Measurements from ENCODE around the gene CBX3. TPM values are rescaled to one million over a fixed set of nuclear protein-coding genes. Genes with fewer than 3 reads are reported as not detected.

CBX3 gene
- total and polyA plus RNA-seq, 2 experiments from 2014 or later, result 236 to 249 TPM

DNA sequence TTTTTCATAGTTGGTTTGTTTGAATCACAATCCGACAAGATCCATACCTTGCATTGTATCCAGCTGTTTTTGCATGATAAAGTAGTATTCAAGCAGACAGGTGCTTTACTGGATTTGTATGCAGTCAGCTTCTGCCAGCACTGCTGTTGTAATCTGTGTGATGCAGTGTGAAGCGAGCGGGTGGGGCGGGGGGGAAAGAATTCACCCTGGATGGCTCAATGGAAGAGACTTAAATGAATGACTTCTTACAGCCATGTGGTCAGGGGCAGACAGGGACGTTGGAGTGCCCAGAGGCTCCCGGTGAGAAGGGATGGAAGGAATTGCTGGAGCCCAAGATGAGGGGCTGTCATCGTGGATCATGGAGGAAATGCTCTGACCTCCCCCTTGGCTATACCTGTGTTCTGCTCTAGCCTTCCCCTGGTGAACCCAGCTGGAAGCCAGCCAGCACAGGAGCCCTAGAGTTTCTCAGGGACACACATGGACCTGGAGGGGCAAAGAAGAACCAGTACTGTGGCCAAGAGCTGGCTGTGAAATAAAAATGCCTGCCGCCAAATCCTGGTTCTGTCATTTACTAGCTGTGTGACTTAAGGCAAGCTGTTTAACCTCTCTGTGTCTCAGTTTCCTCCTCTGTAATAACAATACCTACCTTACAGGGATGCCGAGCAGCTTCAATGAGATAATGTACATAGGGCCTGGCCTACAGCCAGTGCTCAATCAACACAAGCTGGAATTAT is 35.4 kb upstream of the CBX3 start (continued):
- TF ChIP-seq ZNF114 (CRISPR knock-in tag; IDR thresholded peaks at IDR 0.05), result no peak
- TF ChIP-seq NANOG (IDR thresholded peaks at IDR 0.05; ENCODE audit: borderline replicate concordance), result no peak
- no peak for TF ChIP-seq STAT1 (IDR thresholded peaks at IDR 0.05; ENCODE audit: unreplicated experiment)
- TF ChIP-seq, protein P1, sequence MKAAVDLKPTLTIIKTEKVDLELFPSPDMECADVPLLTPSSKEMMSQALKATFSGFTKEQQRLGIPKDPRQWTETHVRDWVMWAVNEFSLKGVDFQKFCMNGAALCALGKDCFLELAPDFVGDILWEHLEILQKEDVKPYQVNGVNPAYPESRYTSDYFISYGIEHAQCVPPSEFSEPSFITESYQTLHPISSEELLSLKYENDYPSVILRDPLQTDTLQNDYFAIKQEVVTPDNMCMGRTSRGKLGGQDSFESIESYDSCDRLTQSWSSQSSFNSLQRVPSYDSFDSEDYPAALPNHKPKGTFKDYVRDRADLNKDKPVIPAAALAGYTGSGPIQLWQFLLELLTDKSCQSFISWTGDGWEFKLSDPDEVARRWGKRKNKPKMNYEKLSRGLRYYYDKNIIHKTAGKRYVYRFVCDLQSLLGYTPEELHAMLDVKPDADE (IDR thresholded peaks at IDR 0.05), result no peak

DNA sequence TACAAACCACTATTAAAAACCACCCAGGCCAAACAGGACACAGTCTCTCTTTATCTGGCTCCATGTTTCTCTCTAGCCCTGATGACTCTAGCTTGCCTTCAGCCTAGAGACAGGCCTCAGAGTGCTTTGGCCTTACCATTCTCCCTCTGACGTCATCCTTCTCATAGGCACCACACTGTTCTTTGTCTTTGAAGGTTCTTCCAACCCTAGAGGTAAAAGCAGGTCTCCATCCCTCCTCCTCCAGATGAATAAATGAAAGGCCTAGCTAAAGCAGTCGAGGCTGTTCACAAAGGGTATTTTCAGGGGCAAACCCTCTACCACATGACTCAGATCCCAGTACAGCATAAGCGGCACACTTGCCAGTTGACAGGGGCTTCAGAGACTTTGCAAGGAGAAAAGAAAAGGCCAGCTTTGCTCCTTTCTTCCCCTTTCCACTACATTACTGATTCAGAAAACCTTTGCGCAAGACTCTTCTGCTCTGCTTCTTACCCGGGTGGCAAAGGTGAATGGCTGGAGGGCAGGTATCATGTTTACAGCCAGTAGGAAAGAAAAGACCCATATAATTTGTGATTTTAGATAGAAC is 34.8 kb upstream of the CBX3 start:
- H3K36me3 ChIP-seq (ENCODE audit: insufficient read depth), result peaks cover 6% of the 10 kb centered on the region; the same call in 1 of the 2 replicates
- H3K4me3 ChIP-seq, result no peak overlapping the region; the same call in 1 of the 2 replicates
- H4K20me1 ChIP-seq (replicated peaks; ENCODE audit: insufficient read depth), result peaks cover 62% of the 10 kb centered on the region
- H3K9me3 Mint-ChIP-seq, result peaks cover 19% of the 10 kb centered on the region
- no peak for DNase-seq (ENCODE audit: low spot score)
- peak overlapping the region; percentile 28 for H3K4me2 ChIP-seq
- no peaks in the 10 kb centered on the region for H3K9me2 ChIP-seq (ENCODE audit: insufficient read depth)
- H3K4me3 Mint-ChIP-seq, result no peak overlapping the region
- H3F3A ChIP-seq (replicated peaks; ENCODE audit: low read depth), result no peaks in the 10 kb centered on the region
- peaks cover 41% of the 10 kb centered on the region for H3K4me1 ChIP-seq (ENCODE audit: insufficient read depth)
- H3K36me3 Mint-ChIP-seq (ENCODE audit: low read depth), result peaks cover 62% of the 10 kb centered on the region
- peaks cover 7% of the 10 kb centered on the region for H3K27me3 Mint-ChIP-seq (ENCODE audit: insufficient read depth, low read depth, poor library complexity)
- H3K27ac Mint-ChIP-seq, result peak overlapping the region; percentile 64
- peak; percentile 45 for ATAC-seq
- peaks cover 100% of the 10 kb centered on the region for H3K79me2 ChIP-seq (replicated peaks; ENCODE audit: insufficient read depth)
- peak overlapping the region; percentile 72 for H3K27ac ChIP-seq (ENCODE audit: low read depth)
- no peaks in the 10 kb centered on the region for H3K27me3 ChIP-seq (ENCODE audit: insufficient read depth)
- no peak overlapping the region for H2AFZ ChIP-seq
- H3K4me1 Mint-ChIP-seq, result peaks cover 36% of the 10 kb centered on the region
- TF ChIP-seq, protein P2, sequence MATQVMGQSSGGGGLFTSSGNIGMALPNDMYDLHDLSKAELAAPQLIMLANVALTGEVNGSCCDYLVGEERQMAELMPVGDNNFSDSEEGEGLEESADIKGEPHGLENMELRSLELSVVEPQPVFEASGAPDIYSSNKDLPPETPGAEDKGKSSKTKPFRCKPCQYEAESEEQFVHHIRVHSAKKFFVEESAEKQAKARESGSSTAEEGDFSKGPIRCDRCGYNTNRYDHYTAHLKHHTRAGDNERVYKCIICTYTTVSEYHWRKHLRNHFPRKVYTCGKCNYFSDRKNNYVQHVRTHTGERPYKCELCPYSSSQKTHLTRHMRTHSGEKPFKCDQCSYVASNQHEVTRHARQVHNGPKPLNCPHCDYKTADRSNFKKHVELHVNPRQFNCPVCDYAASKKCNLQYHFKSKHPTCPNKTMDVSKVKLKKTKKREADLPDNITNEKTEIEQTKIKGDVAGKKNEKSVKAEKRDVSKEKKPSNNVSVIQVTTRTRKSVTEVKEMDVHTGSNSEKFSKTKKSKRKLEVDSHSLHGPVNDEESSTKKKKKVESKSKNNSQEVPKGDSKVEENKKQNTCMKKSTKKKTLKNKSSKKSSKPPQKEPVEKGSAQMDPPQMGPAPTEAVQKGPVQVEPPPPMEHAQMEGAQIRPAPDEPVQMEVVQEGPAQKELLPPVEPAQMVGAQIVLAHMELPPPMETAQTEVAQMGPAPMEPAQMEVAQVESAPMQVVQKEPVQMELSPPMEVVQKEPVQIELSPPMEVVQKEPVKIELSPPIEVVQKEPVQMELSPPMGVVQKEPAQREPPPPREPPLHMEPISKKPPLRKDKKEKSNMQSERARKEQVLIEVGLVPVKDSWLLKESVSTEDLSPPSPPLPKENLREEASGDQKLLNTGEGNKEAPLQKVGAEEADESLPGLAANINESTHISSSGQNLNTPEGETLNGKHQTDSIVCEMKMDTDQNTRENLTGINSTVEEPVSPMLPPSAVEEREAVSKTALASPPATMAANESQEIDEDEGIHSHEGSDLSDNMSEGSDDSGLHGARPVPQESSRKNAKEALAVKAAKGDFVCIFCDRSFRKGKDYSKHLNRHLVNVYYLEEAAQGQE (IDR thresholded peaks at IDR 0.05; ENCODE audit: unreplicated experiment), result no peak
- no peak for TF ChIP-seq ZNF114 (CRISPR knock-in tag; IDR thresholded peaks at IDR 0.05)
- TF ChIP-seq, protein P3, sequence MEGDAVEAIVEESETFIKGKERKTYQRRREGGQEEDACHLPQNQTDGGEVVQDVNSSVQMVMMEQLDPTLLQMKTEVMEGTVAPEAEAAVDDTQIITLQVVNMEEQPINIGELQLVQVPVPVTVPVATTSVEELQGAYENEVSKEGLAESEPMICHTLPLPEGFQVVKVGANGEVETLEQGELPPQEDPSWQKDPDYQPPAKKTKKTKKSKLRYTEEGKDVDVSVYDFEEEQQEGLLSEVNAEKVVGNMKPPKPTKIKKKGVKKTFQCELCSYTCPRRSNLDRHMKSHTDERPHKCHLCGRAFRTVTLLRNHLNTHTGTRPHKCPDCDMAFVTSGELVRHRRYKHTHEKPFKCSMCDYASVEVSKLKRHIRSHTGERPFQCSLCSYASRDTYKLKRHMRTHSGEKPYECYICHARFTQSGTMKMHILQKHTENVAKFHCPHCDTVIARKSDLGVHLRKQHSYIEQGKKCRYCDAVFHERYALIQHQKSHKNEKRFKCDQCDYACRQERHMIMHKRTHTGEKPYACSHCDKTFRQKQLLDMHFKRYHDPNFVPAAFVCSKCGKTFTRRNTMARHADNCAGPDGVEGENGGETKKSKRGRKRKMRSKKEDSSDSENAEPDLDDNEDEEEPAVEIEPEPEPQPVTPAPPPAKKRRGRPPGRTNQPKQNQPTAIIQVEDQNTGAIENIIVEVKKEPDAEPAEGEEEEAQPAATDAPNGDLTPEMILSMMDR (conservative IDR thresholded peaks at IDR 0.05; ENCODE audit: low read depth in 2 of 2), result no peak
- TF ChIP-seq, protein P4, sequence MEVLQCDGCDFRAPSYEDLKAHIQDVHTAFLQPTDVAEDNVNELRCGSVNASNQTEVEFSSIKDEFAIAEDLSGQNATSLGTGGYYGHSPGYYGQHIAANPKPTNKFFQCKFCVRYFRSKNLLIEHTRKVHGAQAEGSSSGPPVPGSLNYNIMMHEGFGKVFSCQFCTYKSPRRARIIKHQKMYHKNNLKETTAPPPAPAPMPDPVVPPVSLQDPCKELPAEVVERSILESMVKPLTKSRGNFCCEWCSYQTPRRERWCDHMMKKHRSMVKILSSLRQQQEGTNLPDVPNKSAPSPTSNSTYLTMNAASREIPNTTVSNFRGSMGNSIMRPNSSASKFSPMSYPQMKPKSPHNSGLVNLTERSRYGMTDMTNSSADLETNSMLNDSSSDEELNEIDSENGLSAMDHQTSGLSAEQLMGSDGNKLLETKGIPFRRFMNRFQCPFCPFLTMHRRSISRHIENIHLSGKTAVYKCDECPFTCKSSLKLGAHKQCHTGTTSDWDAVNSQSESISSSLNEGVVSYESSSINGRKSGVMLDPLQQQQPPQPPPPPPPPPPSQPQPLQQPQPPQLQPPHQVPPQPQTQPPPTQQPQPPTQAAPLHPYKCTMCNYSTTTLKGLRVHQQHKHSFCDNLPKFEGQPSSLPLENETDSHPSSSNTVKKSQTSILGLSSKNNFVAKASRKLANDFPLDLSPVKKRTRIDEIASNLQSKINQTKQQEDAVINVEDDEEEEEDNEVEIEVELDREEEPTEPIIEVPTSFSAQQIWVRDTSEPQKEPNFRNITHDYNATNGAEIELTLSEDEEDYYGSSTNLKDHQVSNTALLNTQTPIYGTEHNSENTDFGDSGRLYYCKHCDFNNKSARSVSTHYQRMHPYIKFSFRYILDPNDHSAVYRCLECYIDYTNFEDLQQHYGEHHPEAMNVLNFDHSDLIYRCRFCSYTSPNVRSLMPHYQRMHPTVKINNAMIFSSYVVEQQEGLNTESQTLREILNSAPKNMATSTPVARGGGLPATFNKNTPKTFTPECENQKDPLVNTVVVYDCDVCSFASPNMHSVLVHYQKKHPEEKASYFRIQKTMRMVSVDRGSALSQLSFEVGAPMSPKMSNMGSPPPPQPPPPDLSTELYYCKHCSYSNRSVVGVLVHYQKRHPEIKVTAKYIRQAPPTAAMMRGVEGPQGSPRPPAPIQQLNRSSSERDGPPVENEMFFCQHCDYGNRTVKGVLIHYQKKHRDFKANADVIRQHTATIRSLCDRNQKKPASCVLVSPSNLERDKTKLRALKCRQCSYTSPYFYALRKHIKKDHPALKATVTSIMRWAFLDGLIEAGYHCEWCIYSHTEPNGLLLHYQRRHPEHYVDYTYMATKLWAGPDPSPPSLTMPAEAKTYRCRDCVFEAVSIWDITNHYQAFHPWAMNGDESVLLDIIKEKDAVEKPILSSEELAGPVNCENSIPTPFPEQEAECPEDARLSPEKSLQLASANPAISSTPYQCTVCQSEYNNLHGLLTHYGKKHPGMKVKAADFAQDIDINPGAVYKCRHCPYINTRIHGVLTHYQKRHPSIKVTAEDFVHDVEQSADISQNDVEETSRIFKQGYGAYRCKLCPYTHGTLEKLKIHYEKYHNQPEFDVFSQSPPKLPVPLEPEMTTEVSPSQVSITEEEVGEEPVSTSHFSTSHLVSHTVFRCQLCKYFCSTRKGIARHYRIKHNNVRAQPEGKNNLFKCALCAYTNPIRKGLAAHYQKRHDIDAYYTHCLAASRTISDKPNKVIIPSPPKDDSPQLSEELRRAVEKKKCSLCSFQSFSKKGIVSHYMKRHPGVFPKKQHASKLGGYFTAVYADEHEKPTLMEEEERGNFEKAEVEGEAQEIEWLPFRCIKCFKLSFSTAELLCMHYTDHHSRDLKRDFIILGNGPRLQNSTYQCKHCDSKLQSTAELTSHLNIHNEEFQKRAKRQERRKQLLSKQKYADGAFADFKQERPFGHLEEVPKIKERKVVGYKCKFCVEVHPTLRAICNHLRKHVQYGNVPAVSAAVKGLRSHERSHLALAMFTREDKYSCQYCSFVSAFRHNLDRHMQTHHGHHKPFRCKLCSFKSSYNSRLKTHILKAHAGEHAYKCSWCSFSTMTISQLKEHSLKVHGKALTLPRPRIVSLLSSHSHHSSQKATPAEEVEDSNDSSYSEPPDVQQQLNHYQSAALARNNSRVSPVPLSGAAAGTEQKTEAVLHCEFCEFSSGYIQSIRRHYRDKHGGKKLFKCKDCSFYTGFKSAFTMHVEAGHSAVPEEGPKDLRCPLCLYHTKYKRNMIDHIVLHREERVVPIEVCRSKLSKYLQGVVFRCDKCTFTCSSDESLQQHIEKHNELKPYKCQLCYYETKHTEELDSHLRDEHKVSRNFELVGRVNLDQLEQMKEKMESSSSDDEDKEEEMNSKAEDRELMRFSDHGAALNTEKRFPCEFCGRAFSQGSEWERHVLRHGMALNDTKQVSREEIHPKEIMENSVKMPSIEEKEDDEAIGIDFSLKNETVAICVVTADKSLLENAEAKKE (CRISPR knock-in tag; IDR thresholded peaks at IDR 0.05), result no peak
- no peak for TF ChIP-seq JUNB (IDR thresholded peaks at IDR 0.05; ENCODE audit: unreplicated experiment)
- TF ChIP-seq CREB1 (CRISPR knock-in tag; IDR thresholded peaks at IDR 0.05; ENCODE audit: low read depth), result no peak
- no peak for TF ChIP-seq NANOG (IDR thresholded peaks at IDR 0.05; ENCODE audit: borderline replicate concordance)
- no peak for TF ChIP-seq EZH2 (IDR thresholded peaks at IDR 0.05; ENCODE audit: low read depth, unreplicated experiment)
- TF ChIP-seq POLR2AphosphoS5 (IDR thresholded peaks at IDR 0.05; ENCODE audit: low read depth), result no peak

All from GM23338 (cell line).